ENCODE results near the gene CLIP4. TPM values are rescaled to one million over a fixed set of nuclear protein-coding genes. Genes with fewer than 3 reads are reported as not detected.

Gene CLIP4
- 15.3 and 24.3 TPM in 2 replicates for total RNA-seq (2014; rRNA removed; shearing (Covaris generic); ENCODE audit: low replicate concordance)

GRCh38 chr2:29114946-29115609 lies at the start of gene CLIP4:
Gene CLIP4, plus strand, starts transcription at chr2:29115415. Its CDS starts 5,974 bp downstream, at chr2:29121389.
- DNase-seq, result peak; percentile 75
- H3K36me3 ChIP-seq, result peaks cover 12% of the 10 kb centered on the region
- H3K4me3 ChIP-seq, result peak within 1 kb of the TSS; percentile 71
- no peaks in the 10 kb centered on the region for H3K27me3 ChIP-seq
- H3K9me3 ChIP-seq, result no peaks in the 10 kb centered on the region

DNA sequence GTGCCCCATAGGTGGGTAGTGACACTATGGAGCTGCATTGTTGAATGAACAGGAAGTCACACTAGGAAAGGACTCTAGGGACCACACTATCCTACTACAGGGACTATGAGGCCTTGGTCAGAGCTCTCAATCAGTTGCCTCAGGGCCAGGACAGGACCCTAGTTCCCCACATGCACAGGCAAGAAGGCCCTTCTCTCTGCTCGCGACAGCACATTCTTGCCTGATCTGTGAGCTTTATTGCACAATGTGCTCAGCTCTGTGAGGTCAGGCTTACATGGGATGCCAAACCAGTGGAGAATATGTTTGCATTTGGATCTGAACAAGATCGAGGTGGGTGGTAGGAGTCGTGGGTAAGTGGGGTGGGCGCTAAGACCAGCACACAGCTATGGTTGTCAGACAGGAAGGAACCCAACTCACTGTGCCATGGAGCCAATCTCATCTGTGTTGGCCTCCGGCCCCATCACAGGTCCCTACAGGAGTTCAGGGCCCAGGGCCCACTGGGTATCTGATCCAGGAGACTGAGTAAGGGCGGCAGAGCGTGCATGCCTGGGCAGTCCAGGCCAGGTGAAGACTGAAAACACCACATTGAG lies 48.8 kb upstream of the CLIP4 start:
- no peaks in the 10 kb centered on the region for H3K9me3 ChIP-seq
- H3K27me3 ChIP-seq, result no peaks in the 10 kb centered on the region
- H3K4me3 ChIP-seq, result no peak overlapping the region
- no peaks in the 10 kb centered on the region for H3K36me3 ChIP-seq
- DNase-seq, result no peak

- H3K4me3 ChIP-seq, result no peak overlapping the region
- no peak for DNase-seq
These were observed 48.1 kb upstream of the CLIP4 start for GRCh38 chr2:29066997-29067605.

DNA sequence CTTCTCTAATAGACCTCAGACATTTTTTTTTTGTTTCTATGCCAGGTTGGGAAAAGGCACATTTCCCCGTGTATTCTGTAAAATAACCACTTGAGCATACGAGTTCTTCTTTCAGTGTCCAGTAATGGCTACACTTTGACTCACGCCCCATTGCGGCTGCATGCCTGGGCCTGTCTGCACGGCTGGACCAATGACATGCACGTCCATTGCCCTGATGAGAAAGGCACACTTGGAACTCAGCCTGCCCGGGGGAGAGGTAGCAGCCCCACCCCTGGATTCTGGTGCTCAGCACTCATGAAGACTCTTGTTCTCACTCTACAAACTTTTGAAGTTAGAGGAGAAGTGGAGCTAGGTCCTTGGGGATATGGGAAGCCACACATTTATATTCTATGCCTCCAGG lies 46.7 kb upstream of the CLIP4 start:
- no peak for DNase-seq

More at GRCh38 chr2:29066997-29067605, 48.1 kb upstream of the CLIP4 start:
- H3K36me3 ChIP-seq, result no peaks in the 10 kb centered on the region
- H3K9me3 ChIP-seq, result no peaks in the 10 kb centered on the region
- no peaks in the 10 kb centered on the region for H3K27me3 ChIP-seq

GRCh38 chr2:29070526-29070925 lies 44.7 kb upstream of the CLIP4 start:
- Histone ChIP-seq H3K9me3 (no peaks in the 10 kb centered on the region), H3K27me3 (no peaks in the 10 kb centered on the region), H3K36me3 (no peaks in the 10 kb centered on the region), H3K4me3 (no peak overlapping the region)
- DNase-seq, result no peak

More for the DNA sequence above, 46.7 kb upstream of the CLIP4 start:
- H3K27me3 ChIP-seq, result no peaks in the 10 kb centered on the region
- H3K4me3 ChIP-seq, result no peak overlapping the region
- H3K9me3 ChIP-seq, result no peaks in the 10 kb centered on the region
- no peaks in the 10 kb centered on the region for H3K36me3 ChIP-seq

GRCh38 chr2:29071032-29071975 lies 43.9 kb upstream of the CLIP4 start:
- H3K36me3 ChIP-seq, result no peaks in the 10 kb centered on the region
- no peak for DNase-seq
- no peaks in the 10 kb centered on the region for H3K27me3 ChIP-seq
- no peak overlapping the region for H3K4me3 ChIP-seq
- no peaks in the 10 kb centered on the region for H3K9me3 ChIP-seq

GRCh38 chr2:29072251-29072650 lies 43.0 kb upstream of the CLIP4 start:
- Histone ChIP-seq H3K36me3 (no peaks in the 10 kb centered on the region), H3K9me3 (no peaks in the 10 kb centered on the region), H3K27me3 (no peaks in the 10 kb centered on the region), H3K4me3 (no peak overlapping the region)
- DNase-seq, result no peak

- no peaks in the 10 kb centered on the region for H3K36me3 ChIP-seq
- H3K27me3 ChIP-seq, result no peaks in the 10 kb centered on the region
- H3K4me3 ChIP-seq, result no peak overlapping the region
- no peaks in the 10 kb centered on the region for H3K9me3 ChIP-seq
- DNase-seq, result no peak
These were observed 42.1 kb upstream of the CLIP4 start for GRCh38 chr2:29072971-29073725.

DNA sequence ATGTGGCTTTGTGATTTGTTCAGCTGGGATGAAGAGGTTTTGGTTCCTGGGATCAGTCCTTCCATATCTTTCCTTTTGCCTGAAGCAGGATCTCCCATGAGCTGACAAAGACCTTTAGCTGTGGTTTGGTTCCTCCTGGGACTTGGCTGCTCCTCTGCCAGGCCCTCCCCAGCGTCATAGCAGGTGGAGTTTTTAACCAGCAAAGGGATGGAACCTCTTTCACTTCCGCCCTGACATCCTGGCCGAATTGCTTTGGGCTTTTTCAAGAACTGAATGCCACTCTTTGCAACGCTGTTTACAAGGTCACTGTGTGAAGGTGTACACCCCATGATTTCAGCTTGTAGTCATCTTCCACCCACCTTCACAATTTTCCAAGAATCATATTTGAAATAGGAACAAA lies 41.3 kb upstream of the CLIP4 start:
- no peaks in the 10 kb centered on the region for H3K27me3 ChIP-seq
- DNase-seq, result no peak
- H3K36me3 ChIP-seq, result no peaks in the 10 kb centered on the region
- H3K9me3 ChIP-seq, result peaks cover 3% of the 10 kb centered on the region
- H3K4me3 ChIP-seq, result no peak overlapping the region

GRCh38 chr2:29074411-29074810 lies 40.8 kb upstream of the CLIP4 start, which contains the start of gene PCARE:
Gene PCARE, minus strand, starts transcription at chr2:29074523. Its CDS starts 262 bp downstream, at chr2:29074261.
- Histone ChIP-seq H3K36me3 (no peaks in the 10 kb centered on the region), H3K27me3 (no peaks in the 10 kb centered on the region), H3K4me3 (no peak within 1 kb of the TSS), H3K9me3 (peaks cover 6% of the 10 kb centered on the region)
- DNase-seq, result no peak

- H3K36me3 ChIP-seq, result no peaks in the 10 kb centered on the region
- no peak overlapping the region for H3K4me3 ChIP-seq
- peaks cover 6% of the 10 kb centered on the region for H3K9me3 ChIP-seq
- H3K27me3 ChIP-seq, result no peaks in the 10 kb centered on the region
- DNase-seq, result no peak
These were observed 39.1 kb upstream of the CLIP4 start for GRCh38 chr2:29075894-29076705.

DNA sequence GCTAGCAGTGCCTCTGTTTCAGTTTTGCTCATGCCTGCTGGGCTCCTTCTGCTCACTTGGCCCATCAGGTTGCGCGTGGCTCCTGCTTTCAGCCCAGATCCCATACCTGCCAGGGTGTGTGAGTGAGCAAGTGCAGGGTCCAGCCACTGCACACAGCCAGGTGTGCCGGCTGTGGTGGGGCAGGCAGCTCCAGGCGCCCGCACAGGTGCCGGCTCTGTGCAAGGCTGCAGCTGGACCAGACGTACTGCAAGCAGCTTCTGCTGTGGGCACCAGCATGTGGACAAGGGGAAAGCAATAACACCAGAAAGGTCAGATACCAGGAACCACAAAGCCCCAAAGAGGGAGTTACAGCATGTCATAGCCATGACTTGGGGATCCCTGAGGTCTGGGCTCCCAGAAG lies 35.3 kb upstream of the CLIP4 start:
- Histone ChIP-seq H3K27me3 (no peaks in the 10 kb centered on the region), H3K4me3 (no peak overlapping the region), H3K9me3 (peaks cover 6% of the 10 kb centered on the region), H3K36me3 (no peaks in the 10 kb centered on the region)
- DNase-seq, result no peak

- DNase-seq, result no peak
- H3K9me3 ChIP-seq, result peaks cover 6% of the 10 kb centered on the region
- no peak overlapping the region for H3K4me3 ChIP-seq
- H3K36me3 ChIP-seq, result no peaks in the 10 kb centered on the region
- no peaks in the 10 kb centered on the region for H3K27me3 ChIP-seq
These were observed 34.1 kb upstream of the CLIP4 start for GRCh38 chr2:29080886-29081743.

DNA sequence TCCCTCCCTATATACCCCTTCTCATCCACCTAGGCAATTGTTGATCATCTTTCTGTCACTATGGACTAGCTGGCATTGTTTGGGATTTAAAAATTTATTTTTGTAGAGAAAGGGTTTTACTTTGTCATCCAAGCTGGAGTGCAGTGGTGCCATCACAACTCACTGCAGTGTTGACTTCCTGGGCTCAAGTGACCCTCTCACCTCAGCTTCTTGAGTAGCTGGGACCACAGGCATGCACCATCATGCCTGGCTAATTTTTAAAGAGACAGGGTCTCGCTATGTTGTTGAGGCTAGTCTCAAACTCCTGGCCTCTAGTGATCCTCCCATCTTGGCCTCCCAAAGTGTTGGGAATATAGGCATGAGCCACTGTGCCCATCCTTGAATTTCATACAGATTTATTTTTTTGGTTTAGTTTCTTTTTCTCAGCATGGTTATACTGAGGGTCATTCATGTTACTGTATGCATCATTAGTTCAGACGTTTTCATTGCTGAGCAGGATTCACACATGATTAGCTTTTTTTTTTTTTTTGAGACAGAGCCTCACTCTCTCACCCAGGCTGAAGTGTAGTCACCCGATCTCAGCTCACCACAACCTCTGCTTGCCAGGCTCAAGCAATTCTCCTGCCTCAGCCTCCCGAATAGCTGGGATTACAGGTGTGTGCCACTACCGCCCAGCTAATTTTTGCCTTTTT lies 32.3 kb upstream of the CLIP4 start:
- Histone ChIP-seq H3K27me3 (no peaks in the 10 kb centered on the region), H3K36me3 (no peaks in the 10 kb centered on the region), H3K9me3 (peaks cover 6% of the 10 kb centered on the region), H3K4me3 (no peak overlapping the region)
- DNase-seq, result no peak
